Right lobe of liver (tissue), 4 donors: Measurements from ENCODE around the gene GAREM2.

Experiments used
- CTCF ChIP-seq, 4 donors: fragments of 200-600 bp in 3 of 4; fragments of 450-650 bp in 1 of 4; IDR thresholded peaks; one replicate each; pipeline versions ENCODE4 v1.5.1 to v1.8.0; 2016 to 2022; ENCODE audit warnings: antibody characterized with exemption in 4 of 4, mild to moderate bottlenecking in 2 of 4
- POLR2A ChIP-seq: fragments of 450-650 bp; IDR thresholded peaks from one replicate; pipeline ENCODE4 v1.6.1; 2017; ENCODE audit warnings: antibody characterized with exemption, mild to moderate bottlenecking
- donor health status: DM: no; HTN: no; CAD: no.
- donor health status: DM: no; HTN: no; CAD: no.
- donor health status: DM: no; HTN: yes; CAD: no.

- no peak for TF ChIP-seq CTCF (IDR thresholded peaks at IDR 0.05)
- TF ChIP-seq POLR2A = no peak
These were observed 3.4 kb downstream of the GAREM2 start for GRCh38 chr2:26176279-26176615.
